AML-193 (cell line): ENCODE measurements around the gene AP4M1.
"Not testable (repeated sequence)": the region's sequence is repeated elsewhere in the genome, so short reads cannot be mapped to it uniquely, and the experiment has no call there.

Experiments
- DNase-seq, 2 experiments: peaks; one replicate each; lab custom pipeline; 2025; lab: John Stamatoyannopoulos, UW

Gene AP4M1

DNA sequence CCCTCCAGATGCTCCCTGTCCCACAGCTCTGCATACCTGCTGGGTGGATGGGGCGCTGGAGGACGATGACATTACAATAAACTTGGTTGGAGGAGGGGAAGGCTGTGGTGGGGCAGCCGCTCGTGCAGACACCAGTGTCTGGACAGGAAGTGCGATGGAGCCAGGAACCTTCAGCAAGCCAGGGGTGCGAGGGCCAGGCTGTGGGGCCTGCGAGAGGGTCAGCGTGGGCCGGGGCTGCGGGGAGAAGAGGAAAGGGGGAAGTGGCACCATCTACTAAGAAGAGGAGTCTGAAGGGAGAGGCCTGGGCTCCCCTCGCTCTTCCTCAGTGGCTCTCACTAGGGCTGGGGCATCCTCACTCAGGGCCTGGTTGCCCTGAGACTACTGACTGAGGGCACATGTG lies 6.4 kb downstream of the AP4M1 start:
- DNase-seq: no peak

DNA sequence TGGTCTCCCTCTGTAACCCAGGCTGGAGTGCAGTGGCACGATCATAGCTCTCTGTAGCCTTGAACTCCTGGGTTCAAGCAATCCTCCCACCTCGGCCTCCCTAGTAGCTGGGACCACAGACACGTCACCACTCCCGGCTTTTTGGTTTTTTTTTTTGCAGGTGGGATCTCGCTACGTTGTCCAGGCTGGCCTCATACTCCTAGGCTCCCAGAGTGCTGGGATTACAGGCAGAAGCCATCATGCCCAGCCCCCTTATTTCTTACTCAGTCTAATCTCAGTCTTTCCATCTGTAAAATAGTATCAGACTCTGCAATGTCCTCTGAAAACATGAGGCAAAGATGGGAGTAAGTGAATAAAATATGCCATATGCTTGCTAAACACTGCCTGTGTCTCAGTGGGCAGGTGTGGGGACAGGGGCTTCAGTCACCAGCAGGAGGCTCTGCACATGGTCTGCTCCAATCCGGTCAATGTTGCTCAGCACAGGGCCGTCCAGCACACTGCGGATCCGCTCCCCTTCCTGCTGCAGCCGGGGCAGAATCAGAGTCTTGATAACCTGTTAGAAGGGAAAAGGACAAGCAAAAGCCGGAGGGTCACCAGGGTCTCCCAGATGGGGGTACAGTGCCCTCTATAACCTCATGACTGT lies 8.2 kb downstream of the AP4M1 start:
- no peak for DNase-seq

DNA sequence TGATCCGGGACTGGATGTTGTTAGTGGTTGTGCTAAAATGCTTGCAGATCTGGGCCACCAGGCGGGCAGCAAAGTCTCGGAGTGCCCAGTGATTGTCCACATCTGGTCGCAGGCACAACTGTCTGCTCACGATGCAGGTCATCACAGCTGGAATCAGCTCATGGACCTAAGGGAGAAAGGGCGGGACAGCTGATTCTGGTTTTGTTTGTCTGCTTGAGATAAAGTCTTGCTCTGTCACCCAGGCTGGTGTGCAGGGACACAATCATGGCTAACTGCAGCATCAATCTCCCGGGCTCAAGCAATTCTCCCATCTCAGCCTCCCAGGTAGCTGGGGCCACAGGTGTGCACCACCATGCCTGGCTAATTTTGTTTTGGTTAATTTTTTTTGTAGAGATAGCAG lies 9.7 kb downstream of the AP4M1 start:
- DNase-seq: no peak

DNA sequence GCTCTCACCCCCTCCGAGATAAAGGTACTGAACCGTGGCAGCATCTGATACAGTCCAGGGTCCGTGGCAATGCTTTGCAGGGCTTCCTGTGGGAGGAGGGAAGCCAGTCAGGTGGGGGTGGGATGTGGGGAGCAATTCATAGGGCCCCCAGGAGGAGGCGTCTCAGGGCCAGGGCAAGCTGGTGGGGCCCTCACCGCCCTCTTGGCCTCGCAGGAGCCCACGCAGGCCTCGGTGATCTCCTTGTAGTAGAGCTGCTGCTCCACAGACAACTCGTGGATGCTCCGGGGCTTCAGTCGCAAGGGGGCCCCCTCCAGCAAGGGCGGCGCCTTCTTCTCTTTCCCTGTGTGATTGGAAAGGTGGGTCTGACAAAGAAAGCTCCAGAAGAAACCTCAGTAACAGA lies 10.5 kb downstream of the AP4M1 start:
- DNase-seq: no peak

DNA sequence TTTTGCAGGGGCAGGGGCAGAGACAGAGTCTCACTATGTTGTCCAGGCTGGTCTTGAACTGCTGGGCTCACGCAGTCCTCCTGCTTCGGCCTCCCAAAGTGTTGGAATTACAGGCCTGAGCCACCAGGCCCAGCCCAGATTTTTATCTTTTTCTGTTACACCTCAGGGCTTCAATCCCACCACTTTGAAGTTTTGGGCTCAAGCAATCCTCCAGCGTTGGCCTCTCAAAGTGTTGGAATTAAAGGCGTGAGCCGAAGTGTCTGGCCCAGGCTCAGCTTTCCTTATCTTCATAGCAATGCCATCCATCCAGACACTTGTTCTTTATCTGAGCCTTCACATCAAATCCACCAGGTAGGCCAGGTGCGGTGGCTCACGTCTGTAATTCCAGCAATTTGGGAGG lies 13.6 kb downstream of the AP4M1 start:
- DNase-seq: no peak

DNA sequence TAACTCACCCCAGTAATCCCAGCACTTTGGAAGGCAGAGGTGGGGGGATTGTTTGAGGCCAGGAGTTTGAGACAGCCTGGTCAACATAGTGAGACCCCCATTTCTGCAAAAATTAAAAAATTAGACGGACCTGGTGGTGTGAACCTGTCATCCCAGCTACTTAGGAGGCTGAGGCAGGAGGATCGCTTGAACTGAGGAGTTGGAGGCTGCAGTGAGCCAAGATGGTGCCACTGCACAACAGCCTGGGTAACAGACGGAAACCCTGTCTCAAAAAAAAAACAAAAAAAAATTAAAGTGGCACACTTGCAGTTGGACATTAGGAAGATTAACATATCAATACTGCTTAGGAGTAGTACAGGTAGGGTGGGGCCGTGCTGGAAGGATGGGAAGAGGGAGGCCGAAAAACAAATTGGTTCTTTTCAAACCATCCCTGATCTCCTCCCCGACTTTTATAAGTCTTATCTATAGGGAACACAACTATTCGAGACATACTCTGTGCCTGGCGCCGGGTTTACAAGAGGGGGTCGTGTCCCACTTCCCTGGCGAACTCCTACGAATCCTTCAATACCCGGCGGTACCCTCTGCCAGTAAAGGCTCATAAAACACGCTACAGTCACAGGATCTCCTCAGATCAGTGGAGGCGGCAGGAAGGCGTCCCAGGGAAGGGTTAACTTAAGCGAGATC lies 17.1 kb downstream of the AP4M1 start:
- no peak for DNase-seq

DNA sequence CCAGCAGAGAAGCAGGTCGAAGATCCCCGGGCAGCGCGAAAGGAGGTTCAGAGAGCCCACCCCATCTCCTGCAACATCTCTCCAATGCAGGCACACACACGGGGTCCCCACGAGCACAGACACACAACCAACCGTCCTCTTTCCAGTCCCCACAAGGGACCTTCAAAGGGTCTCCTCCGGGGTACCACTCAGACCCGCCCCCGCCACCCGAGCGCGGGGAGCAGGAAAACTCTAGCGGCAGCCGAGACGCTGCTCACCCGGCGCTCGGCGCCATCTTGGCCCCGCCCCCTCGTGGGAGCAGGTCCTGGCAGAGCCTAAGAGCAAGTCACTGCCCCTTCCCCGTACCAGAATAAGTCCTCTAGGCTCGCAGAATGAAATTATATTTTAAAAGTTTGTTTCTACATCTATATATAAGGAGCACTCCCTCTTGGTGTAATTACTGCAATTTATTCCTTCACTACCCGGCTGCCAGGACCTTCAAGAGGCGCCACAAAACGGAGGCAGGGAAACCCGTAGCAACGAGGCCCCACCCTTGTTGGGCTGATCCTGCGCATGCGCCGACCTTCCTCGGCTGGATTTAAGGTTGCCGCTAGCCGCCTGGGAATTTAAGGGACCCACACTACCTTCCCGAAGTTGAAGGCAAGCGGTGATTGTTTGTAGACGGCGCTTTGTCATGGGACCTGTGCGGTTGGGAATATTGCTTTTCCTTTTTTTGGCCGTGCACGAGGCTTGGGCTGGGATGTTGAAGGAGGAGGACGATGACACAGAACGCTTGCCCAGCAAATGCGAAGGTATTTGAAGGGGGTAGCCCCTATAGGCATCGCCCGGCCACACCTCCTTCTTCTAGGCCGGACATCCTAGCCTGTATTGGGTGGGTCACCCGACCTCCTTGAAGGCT lies 17.9 kb downstream of the AP4M1 start, which contains the start of the genes CNPY4 and TAF6:
CNPY4 (plus strand) TSS at position 563 of the 898 bp plus-strand sequence; CDS start at position 674, 111 bp downstream.
TAF6 (minus strand) TSS at position 287 of the 898 bp plus-strand sequence. CDS start 5,149 bp downstream, outside the sequence.
- DNase-seq: peak; percentile 85 to 91

DNA sequence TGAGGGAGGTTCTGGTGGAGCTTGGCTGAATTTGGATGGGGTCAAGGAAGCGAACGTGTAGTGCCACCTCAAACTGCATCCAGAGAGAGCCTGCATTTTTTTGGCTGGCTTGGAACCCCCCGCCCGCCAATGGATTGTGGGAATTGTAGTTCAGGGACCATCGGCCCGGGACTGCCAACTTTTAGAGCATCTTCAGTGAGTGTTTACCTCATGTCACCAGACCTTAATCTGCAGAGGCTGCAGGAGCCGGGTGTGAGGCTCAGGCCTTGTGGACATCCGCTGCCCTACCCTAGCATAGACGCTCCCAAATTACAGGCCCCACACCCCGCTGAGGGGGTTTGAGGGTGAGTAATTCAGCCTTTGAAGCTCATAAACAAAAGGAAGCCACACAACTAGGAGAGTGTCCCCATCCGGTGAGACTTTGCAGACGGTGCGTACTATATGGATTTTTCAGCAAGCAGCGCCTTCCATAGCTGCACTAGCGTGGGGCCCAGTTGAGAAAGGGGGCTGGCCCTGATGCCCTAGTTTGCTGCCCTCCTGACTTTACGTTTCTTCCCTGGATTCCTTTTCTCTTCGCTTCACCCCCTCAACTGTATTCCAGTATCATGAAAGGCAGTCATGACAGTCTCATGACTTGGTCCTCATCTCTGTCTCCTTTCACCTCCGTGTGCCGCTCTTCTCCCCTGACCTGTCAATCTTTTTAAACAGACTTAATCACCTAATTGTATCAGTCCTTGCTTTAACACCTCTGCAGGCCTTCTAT lies 18.7 kb downstream of the AP4M1 start:
- DNase-seq: peak; percentile 17 to 28

DNA sequence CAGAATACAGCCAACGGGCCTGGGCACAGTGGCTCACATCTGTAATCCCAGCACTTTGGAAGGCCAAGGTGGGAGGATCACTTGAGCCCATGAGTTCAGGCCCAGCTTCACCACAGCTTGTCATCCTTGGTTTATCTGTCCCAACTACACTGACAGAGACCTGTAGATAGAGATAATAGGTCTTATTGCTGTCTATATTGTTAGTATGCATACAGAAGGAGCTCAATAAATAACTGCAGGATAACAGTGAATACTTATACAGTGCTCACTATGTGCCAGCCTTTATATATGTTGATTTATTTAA lies 19.2 kb downstream of the AP4M1 start:
- DNase-seq: no peak

DNA sequence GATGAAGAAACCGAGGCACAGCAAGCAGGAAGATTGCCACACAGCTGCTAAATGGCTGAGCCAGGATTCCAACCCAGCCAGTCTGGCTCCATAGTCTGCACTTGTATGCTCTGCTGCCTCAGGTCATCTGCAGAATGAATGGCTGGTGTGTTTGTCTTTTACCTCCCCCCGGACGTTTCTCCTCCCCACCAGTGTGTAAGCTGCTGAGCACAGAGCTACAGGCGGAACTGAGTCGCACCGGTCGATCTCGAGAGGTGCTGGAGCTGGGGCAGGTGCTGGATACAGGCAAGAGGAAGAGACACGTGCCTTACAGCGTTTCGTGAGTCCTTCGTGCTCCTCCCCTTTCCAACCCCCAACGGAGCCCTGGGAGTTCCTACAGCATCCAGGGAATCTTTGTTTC lies 20.6 kb downstream of the AP4M1 start:
- DNase-seq: no peak

DNA sequence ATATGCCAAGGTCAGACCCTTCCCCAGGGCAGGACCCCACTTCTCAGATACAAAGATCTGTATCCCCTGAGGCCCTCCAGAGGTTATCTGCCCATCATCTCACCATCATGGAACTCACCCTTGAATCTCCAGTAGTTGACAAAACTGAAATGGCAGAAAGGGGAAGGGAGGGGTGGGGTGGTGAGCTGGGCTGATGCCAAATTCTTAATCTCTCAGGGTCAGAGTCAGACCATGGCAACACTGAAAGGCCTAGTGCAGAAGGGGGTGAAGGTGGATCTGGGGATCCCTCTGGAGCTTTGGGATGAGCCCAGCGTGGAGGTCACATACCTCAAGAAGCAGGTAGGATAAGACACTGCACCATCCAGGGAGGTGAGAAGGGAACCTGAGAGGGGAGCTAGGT lies 21.1 kb downstream of the AP4M1 start:
- DNase-seq: no peak

DNA sequence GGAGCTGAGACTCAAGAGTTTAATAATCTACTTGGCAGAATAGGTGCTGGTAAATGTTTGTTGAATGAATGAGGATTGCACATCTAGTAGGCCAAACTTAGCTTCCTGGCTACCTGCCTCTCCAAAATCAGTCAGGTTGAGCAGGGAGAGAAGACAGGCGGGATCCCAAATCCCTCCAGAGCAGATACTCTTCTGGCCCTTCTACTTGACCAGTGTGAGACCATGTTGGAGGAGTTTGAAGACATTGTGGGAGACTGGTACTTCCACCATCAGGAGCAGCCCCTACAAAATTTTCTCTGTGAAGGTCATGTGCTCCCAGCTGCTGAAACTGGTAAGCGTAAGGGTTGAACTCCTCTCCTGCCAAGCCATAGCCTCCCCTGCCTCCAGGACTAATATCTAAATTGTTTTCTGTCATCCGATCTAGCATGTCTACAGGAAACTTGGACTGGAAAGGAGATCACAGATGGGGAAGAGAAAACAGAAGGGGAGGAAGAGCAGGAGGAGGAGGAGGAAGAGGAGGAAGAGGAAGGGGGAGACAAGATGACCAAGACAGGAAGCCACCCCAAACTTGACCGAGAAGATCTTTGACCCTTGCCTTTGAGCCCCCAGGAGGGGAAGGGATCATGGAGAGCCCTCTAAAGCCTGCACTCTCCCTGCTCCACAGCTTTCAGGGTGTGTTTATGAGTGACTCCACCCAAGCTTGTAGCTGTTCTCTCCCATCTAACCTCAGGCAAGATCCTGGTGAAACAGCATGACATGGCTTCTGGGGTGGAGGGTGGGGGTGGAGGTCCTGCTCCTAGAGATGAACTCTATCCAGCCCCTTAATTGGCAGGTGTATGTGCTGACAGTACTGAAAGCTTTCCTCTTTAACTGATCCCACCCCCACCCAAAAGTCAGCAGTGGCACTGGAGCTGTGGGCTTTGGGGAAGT lies 23.1 kb downstream of the AP4M1 start:
- DNase-seq: no peak

DNA sequence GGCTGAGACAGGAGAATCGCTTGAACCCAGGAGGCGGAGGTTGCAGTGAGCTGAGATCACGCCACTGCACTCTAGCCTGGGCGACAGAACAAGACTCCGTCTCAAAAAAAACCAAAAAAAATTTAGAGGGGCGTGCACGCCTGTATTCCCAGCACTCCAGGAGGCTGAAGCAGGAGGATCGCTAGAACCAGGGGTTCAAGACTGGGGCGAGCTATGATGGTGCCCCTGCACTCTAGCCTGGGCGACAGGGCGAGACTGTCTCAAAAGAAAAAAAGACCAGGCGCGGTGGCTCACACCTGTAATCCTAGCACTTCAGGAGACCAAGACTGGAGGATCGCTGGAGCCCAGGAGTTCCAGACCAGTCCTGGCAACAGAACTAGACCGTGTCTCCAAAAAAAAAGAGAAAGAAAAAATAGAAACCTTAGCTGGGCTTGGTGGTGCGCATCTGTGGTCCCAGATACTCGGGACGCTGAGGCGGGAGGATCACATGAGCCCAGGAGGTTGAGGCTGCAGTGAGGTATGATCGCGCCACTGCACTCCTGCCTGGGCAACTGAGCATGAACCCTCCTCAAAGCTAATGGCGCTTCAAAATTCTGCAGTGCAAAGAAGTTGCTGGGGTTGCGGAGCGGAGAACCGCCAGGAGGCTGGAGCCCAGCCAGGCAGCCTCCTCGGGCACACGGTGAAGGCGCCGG lies 24.9 kb downstream of the AP4M1 start:
- DNase-seq: no peak

DNA sequence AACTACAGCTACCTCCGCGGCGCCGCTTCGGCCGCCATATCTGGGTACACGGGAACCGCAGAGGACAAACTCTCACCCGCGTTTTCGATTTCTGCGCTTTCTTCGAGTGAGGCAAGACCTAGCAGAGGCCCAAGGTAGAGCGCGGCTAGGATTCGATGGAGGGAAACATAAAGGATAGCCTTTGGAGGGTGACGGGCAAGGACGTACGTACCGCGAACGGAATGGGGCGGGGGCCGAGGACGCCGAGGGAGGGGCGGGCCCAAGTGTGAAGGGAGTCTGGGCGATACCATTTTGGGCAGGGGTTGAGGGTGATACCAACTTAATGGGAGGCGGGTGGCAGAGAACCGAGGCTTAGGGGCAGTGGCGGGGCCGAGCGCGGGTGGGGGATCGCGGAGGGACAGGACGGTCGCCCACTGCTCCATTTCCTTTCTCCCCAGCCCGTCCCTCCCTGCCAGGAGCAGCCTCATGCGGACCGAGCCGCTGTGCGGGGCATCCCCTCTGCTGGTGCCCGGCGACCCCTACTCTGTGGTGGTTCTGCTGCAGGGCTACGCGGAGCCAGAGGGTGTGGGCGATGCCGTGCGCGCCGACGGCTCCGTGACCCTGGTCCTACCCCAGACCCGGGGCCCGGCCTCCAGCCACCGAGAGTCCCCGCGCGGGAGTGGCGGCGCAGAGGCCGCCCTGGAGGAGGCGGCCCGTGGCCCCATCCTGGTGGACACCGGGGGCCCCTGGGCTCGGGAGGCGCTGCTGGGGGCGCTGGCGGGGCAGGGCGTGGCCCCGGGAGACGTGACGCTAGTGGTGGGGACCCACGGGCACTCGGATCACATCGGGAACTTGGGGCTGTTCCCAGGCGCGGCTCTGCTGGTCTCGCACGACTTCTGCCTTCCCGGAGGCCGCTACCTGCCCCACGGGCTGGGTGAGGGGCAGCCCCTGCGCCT lies 25.8 kb downstream of the AP4M1 start, which contains the start of gene MBLAC1:
MBLAC1 (plus strand) TSS at position 37 of the 935 bp plus-strand sequence; CDS start at position 466, 429 bp downstream.
- peak; percentile 78 to 83 for DNase-seq

DNA sequence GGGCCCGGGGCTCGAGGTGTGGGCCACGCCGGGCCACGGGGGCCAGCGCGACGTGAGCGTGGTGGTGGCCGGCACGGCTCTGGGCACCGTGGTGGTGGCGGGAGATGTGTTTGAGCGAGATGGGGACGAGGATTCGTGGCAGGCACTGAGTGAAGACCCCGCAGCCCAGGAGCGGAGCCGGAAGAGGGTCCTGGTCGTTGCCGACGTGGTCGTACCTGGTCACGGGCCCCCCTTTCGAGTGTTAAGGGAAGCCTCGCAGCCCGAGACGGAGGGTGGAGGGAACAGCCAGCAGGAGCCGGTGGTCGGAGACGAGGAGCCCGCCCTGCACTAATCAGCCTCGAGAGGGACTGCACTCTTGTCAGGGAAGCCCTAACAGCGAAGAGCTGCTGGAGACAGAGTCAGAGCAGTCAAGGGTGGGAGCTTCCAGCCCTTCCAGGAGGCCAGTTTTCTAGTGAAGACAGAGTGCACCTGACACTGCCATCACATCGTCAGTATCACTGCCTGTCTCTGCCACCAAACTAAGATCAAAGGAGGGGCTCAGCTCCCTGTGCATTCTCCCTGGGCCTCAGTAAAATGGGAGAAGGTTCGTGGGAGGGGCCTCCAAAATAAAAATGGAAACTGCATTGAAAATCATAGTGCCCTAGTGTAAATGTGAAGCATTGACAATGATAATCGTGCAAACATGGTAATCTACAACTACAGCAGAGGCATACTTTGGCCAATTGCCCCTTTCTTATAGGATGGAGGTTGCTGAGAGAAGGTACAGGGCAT lies 26.6 kb downstream of the AP4M1 start:
- peak; percentile 4 to 12 for DNase-seq

DNA sequence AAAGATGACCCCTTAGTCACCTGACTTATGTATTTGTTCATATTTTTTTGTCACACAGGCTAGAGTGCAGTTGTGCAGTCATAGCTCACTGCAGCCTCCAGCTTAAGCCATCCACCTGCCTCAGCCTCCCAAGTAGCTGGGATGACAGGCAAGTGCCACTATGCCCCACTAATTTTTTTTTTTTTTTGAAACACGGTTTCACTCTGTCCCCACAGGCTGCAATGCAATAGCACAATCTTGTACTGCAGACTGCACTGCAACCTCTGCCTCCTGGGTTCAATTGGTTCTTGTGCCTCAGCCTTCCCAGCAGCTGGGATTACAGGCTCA lies 27.2 kb downstream of the AP4M1 start:
- DNase-seq: no peak

DNA sequence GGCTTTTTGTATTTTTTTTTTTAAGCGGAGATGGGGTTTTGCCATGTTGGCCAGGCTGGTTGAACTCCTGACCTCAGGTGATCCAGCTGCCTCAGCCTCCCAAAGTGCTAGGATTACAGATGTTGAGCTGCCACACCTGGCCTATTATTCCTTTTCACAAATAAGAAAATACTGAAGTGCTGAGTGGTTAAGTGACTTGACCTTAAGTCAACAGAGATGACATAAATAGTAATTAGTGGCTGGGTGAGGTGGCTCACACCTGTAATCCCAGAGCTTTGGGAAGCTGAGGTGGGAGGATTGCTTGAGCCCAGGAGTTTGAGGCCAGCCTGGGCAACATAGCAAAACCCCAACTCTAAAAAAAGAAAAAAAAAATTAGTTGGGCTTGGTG lies 28.8 kb downstream of the AP4M1 start:
- not testable (repeated sequence) for DNase-seq
